NB4 (cell line): ENCODE data around the gene AK8.

ENCODE experiments used
- POLR2A ChIP-seq: IDR thresholded peaks from 2 replicates; pipeline ENCODE4 v1.6.1; 2011; ENCODE audit warnings: mild to moderate bottlenecking; ENCODE audit not compliant: insufficient read length; ENCODE audit errors: extremely low read depth
- TF ChIP-seq, protein P1 (sequence below): IDR thresholded peaks from one replicate; pipeline ENCODE4 v1.5.1; 2012; ENCODE audit warnings: low read depth, low read length

GRCh38 chr9:132792547-132792946 lies 85.5 kb downstream of the AK8 start:
- TF ChIP-seq, protein P1, sequence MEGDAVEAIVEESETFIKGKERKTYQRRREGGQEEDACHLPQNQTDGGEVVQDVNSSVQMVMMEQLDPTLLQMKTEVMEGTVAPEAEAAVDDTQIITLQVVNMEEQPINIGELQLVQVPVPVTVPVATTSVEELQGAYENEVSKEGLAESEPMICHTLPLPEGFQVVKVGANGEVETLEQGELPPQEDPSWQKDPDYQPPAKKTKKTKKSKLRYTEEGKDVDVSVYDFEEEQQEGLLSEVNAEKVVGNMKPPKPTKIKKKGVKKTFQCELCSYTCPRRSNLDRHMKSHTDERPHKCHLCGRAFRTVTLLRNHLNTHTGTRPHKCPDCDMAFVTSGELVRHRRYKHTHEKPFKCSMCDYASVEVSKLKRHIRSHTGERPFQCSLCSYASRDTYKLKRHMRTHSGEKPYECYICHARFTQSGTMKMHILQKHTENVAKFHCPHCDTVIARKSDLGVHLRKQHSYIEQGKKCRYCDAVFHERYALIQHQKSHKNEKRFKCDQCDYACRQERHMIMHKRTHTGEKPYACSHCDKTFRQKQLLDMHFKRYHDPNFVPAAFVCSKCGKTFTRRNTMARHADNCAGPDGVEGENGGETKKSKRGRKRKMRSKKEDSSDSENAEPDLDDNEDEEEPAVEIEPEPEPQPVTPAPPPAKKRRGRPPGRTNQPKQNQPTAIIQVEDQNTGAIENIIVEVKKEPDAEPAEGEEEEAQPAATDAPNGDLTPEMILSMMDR, result no peak
- TF ChIP-seq POLR2A, result no peak
